Nephron (organoid): ENCODE data around the gene NCOA3.

Source experiments
- H3K27ac Mint-ChIP-seq, 3 experiments: 2 replicates each; pipeline ENCODE4 v1.8.0; 2020; ENCODE audit warnings: mixed read lengths in 3 of 3, mild to moderate bottlenecking in 2 of 3, moderate library complexity in 1 of 3
- H3K27me3 Mint-ChIP-seq: 2 replicates; pipeline ENCODE4 v1.8.0; 2021; ENCODE audit warnings: low read depth, mild to moderate bottlenecking, moderate library complexity, mixed read lengths
- H3K36me3 Mint-ChIP-seq: 2 replicates; pipeline ENCODE4 v1.8.0; 2020; ENCODE audit warnings: low read depth, mixed read lengths
- H3K4me1 Mint-ChIP-seq: 2 replicates; pipeline ENCODE4 v1.8.0; 2020; ENCODE audit warnings: mixed read lengths
- H3K4me3 Mint-ChIP-seq, 3 experiments: 2 replicates each; pipeline ENCODE4 v1.8.0; 2020; ENCODE audit warnings: mild to moderate bottlenecking in 3 of 3, mixed read lengths in 3 of 3, moderate library complexity in 2 of 3
- H3K9me3 Mint-ChIP-seq: 2 replicates; pipeline ENCODE4 v1.8.0; 2020; ENCODE audit warnings: mixed read lengths
- TF ChIP-seq, protein P1 (sequence below), 3 experiments: fragments of 200-600 bp; sonication (generic); IDR thresholded peaks; one replicate each; pipeline ENCODE4 v1.5.0; 2021; ENCODE audit warnings: antibody characterized with exemption in 3 of 3; ENCODE audit not compliant: unreplicated experiment in 3 of 3

NCOA3 gene

DNA sequence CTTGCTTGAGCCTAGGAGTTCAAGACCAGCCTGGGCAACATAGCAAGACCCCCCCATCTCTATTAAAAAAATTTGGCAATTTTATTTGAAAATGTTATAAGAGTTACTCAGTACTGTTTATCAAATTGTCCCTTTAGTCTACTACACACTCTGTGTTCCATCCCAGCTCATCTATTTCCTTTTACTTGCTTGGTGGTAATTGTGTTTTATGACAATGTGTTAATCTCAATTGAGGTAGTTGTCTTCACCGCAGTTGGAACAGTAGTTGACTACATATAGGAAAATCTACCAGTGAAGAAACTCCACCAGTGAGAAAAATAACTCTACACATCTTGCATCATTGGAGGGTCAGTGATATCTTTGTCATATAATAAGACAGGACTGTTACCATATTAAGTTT, 8.0 kb downstream of the NCOA3 start:
- TF ChIP-seq, protein P1, sequence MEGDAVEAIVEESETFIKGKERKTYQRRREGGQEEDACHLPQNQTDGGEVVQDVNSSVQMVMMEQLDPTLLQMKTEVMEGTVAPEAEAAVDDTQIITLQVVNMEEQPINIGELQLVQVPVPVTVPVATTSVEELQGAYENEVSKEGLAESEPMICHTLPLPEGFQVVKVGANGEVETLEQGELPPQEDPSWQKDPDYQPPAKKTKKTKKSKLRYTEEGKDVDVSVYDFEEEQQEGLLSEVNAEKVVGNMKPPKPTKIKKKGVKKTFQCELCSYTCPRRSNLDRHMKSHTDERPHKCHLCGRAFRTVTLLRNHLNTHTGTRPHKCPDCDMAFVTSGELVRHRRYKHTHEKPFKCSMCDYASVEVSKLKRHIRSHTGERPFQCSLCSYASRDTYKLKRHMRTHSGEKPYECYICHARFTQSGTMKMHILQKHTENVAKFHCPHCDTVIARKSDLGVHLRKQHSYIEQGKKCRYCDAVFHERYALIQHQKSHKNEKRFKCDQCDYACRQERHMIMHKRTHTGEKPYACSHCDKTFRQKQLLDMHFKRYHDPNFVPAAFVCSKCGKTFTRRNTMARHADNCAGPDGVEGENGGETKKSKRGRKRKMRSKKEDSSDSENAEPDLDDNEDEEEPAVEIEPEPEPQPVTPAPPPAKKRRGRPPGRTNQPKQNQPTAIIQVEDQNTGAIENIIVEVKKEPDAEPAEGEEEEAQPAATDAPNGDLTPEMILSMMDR (IDR thresholded peaks at IDR 0.05; ENCODE audit: unreplicated experiment in 3 of 3): no peak
- H3K27ac Mint-ChIP-seq: no peak overlapping the region

DNA sequence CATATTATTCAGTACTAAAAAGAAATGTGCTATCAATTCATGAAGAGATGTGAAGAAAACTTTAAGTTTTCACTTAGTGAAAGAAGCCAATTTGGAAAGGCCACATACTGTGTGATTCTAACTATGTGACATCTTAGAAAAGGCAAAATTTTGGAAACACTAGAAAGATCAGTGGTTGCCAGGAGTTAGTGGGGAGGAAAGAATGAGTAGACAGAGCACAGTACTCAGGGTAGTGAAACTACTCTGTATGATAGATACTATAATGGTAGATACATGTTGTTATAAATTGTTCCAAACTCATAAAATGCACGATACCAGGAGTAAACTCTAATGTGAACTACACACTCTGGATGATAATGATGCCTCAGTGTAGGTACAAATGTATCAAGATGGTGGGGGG, 14.2 kb downstream of the NCOA3 start:
- Mint-ChIP-seq H3K36me3 (peaks cover 39% of the 10 kb centered on the region), H3K4me3 (no peak overlapping the region), H3K27ac (no peak overlapping the region), H3K4me1 (no peaks in the 10 kb centered on the region), H3K9me3 (peaks cover 8% of the 10 kb centered on the region), H3K27me3 (no peaks in the 10 kb centered on the region)
- TF ChIP-seq, protein P1 (IDR thresholded peaks at IDR 0.05; ENCODE audit: unreplicated experiment in 3 of 3): no peak

More for the DNA sequence above, 8.0 kb downstream of the NCOA3 start:
- Mint-ChIP-seq H3K4me1 (no peaks in the 10 kb centered on the region), H3K36me3 (peaks cover 4% of the 10 kb centered on the region), H3K9me3 (no peaks in the 10 kb centered on the region), H3K4me3 (no peak overlapping the region), H3K27me3 (no peaks in the 10 kb centered on the region)

DNA sequence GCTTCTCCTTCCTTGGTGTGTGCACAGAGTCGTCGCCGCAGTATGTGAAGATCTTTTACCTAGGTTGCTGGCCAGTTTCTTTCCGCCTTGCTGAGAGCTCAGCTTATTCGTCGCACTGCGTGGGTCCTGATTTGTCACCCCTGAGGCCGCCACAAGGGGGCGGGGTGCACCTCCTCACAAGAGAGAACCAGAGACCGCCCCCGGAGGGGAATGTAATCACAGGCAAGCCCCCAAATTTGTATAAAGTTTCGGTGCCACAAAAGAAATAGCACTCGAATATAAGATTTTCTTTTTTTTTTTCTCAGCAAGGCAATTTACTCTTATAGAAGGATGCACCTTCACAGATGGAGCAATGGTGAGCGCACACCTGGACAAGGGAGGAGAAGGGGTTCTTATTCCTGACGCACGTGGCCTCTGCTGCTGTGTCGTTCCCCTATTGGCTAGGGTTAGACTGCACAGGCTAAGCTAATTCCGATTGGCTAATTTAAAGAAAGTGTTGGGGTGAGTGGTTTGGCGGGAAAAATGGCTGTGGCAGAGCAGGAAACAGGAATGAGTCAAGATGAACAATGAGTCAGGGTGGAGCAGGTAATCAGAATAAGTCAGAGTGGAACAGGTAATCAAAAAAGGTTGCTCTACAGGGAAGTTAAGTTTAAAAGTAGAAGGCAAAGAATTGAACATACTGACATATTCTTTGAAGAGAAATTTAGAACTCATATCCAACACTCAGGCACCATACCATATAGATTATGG, 19.5 kb downstream of the NCOA3 start:
- H3K27me3 Mint-ChIP-seq: no peaks in the 10 kb centered on the region
- H3K9me3 Mint-ChIP-seq: peaks cover 31% of the 10 kb centered on the region
- no peak overlapping the region for H3K4me3 Mint-ChIP-seq
- TF ChIP-seq, protein P1 (IDR thresholded peaks at IDR 0.05; ENCODE audit: unreplicated experiment in 3 of 3): peak in 1 of 3 experiments; percentile 13
- H3K27ac Mint-ChIP-seq: no peak overlapping the region
- peaks cover 64% of the 10 kb centered on the region for H3K36me3 Mint-ChIP-seq
- no peaks in the 10 kb centered on the region for H3K4me1 Mint-ChIP-seq

DNA sequence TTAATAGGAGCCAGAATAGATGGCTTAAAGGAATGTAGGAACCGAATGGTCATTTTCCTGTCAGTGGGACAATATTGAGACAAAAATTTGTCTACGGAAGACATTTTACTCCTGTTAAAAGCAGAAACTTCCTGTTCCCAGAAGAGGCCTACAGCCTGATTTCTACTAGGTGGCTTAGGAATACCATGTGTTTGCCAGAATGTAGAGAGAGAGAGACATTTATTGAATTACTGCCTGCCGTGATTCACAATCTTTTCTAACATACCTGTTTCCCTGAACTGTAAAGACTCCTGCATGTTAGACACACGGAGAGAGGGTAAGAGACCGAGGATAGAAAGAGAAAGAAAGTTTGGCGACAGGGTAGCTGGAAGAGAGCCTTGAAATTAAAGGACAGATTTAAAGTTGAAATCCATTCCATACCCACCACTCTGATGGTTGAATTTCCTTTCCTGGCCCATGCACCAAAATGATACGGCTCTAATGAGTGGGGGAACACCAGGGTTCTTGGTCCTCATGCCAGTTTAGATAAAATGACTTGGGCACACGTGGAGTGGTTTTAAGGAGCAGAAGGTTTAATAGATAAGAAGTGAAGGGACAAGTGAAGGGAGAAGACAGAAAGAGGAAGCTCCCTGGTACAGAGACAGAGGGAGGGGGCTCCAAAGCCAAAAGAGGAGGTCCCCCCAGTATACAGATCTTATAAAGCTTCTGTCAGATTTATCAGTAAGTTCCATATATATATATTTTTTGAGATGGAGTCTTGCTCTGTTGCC, 22.5 kb downstream of the NCOA3 start:
- Mint-ChIP-seq H3K27ac (no peak overlapping the region), H3K9me3 (peaks cover 41% of the 10 kb centered on the region), H3K4me3 (no peak overlapping the region), H3K36me3 (peaks cover 71% of the 10 kb centered on the region), H3K27me3 (no peaks in the 10 kb centered on the region), H3K4me1 (no peaks in the 10 kb centered on the region)
- TF ChIP-seq, protein P1 (IDR thresholded peaks at IDR 0.05; ENCODE audit: unreplicated experiment in 3 of 3): no peak

DNA sequence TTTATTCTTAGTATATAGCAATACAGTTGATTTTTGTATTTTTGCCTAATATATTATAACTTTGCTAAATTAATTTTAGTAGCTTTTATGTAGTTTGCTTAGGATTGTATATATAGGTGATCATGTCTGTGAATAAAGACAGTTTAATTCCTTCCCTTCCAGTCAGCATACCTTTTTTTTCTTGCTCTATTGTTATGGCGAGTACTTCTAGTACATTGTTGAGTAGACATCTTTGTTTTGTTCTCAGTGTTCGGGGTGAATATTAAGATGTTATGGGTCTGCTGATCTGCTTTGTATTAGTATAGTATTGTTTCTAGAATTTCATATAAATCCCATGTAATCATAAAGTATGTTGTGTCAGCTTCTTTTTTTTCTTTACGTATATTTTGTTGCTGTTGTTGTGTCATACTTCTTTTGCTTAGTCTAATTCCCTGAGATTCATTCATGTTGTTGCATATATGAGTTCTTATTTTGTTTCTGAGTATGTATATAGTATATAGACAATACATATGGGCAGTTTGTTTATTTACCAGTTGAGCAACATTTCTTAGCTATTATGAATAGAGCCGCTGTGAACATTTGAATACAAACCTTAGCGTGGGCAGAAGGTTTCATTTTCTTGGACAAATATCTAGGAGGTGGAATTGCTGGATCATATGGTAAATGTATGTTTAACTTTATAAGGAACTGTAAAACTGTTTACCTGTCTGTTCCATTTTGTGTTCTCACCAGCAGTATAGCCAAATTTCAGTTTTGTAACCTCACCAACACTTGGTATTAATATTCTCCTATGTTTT, 25.5 kb downstream of the NCOA3 start:
- TF ChIP-seq, protein P1 (IDR thresholded peaks at IDR 0.05; ENCODE audit: unreplicated experiment in 3 of 3): no peak
- H3K27me3 Mint-ChIP-seq: no peaks in the 10 kb centered on the region
- peaks cover 17% of the 10 kb centered on the region for H3K4me1 Mint-ChIP-seq
- H3K4me3 Mint-ChIP-seq: no peak overlapping the region
- H3K36me3 Mint-ChIP-seq: peaks cover 53% of the 10 kb centered on the region
- peaks cover 23% of the 10 kb centered on the region for H3K9me3 Mint-ChIP-seq
- no peak overlapping the region for H3K27ac Mint-ChIP-seq
